Measurements from ENCODE around the gene DALRD3.

The DALRD3 gene

GRCh38 chr3:49022688-49023171 lies 4.3 kb upstream of the DALRD3 start:
- peak; percentile 54 for DNase-seq (ENCODE audit: low read depth)
- no peak for TF ChIP-seq CTCF (IDR thresholded peaks at IDR 0.05; ENCODE audit: insufficient read depth, low read depth, low read length, missing control alignments)
- peak overlapping the region; percentile 94 for H3K4me3 ChIP-seq (ENCODE audit: low read depth, low read length)

- DNase-seq (ENCODE audit: low read depth) = peak; percentile 97
- peak within 1 kb of the TSS; percentile 94 for H3K4me3 ChIP-seq (ENCODE audit: low read depth, low read length)
- TF ChIP-seq CTCF (IDR thresholded peaks at IDR 0.05; ENCODE audit: insufficient read depth, low read depth, low read length, missing control alignments) = peak; percentile 97
Measured at GRCh38 chr3:49021813-49022687, 3.7 kb upstream of the DALRD3 start, which contains the start of gene NDUFAF3. Gene NDUFAF3 (plus strand): TSS chr3:49022121. CDS start chr3:49022145, 24 bp downstream.

- H3K4me3 ChIP-seq (ENCODE audit: low read depth, low read length) = peak overlapping the region; percentile 94
- no peak for TF ChIP-seq CTCF (IDR thresholded peaks at IDR 0.05; ENCODE audit: insufficient read depth, low read depth, low read length, missing control alignments)
- DNase-seq (ENCODE audit: low read depth) = peak; percentile 99
Measured at GRCh38 chr3:49021213-49021812, 2.9 kb upstream of the DALRD3 start.

GRCh38 chr3:49020330-49021212 lies 2.2 kb upstream of the DALRD3 start:
- H3K4me3 ChIP-seq (ENCODE audit: low read depth, low read length) = peak overlapping the region; percentile 94
- peak; percentile 75 for DNase-seq (ENCODE audit: low read depth)
- no peak for TF ChIP-seq CTCF (IDR thresholded peaks at IDR 0.05; ENCODE audit: insufficient read depth, low read depth, low read length, missing control alignments)

GRCh38 chr3:49019941-49020329 lies 1.6 kb upstream of the DALRD3 start:
- TF ChIP-seq CTCF (IDR thresholded peaks at IDR 0.05; ENCODE audit: insufficient read depth, low read depth, low read length, missing control alignments) = no peak
- DNase-seq (ENCODE audit: low read depth) = no peak
- peak overlapping the region; percentile 94 for H3K4me3 ChIP-seq (ENCODE audit: low read depth, low read length)

- DNase-seq (ENCODE audit: low read depth) = no peak
- TF ChIP-seq CTCF (IDR thresholded peaks at IDR 0.05; ENCODE audit: insufficient read depth, low read depth, low read length, missing control alignments) = no peak
- peak overlapping the region; percentile 94 for H3K4me3 ChIP-seq (ENCODE audit: low read depth, low read length)
Measured at GRCh38 chr3:49018707-49019006, 277 bp upstream of the DALRD3 start.
